GM19351 (cell line): ENCODE data around the gene PDSS2.

Experiments
- ATAC-seq: cut with Tn5 transposase; IDR thresholded peaks from one replicate; pipeline ENCODE4 v1.9.1; 2021; ENCODE audit warnings: mild to moderate bottlenecking, moderate library complexity; ENCODE audit not compliant: unreplicated experiment

PDSS2 gene

DNA sequence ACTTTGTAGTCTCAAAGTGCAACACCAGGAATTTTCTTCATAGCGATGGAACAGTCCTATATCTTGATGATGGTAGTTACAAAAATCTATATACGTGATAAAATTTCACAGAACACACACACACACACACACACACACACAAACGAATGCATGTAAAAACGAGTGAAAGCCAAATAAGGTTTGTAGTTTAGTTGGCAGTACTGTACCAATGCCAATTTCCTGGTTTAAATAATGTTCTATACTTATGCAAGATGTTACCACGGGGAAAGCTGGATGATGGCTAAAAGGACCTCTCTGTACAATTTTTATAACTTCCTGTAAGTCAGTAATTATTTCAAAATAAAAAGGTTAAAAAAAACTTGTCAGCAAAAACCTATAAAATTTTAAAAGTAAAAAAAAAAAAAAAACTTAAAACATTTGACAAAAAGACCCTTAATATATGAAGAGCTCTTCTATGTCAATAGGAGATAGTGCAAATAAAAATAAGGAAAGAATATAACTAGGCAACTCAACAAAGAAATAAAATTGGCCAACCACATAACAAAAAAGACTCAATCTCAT lies 37.6 kb downstream of the PDSS2 start:
- ATAC-seq, result no peak

DNA sequence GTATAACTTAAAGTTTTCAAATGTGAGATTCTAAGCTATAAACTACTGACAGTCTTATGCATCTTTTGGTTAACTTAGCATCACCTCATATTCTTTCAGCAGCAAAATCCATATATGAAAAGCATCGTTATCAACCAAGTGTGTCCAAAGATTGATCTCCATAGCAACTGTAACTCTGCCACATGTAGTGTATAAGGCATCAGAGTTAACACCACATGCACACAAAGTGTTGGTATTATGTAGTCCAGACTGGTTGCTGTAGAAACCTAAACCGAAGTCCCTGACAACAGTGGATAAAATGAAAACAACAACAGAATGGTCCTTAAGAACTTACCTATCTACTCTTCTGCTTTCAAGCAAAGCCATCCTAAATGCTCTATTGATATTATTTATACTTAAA lies 39.6 kb downstream of the PDSS2 start:
- no peak for ATAC-seq

DNA sequence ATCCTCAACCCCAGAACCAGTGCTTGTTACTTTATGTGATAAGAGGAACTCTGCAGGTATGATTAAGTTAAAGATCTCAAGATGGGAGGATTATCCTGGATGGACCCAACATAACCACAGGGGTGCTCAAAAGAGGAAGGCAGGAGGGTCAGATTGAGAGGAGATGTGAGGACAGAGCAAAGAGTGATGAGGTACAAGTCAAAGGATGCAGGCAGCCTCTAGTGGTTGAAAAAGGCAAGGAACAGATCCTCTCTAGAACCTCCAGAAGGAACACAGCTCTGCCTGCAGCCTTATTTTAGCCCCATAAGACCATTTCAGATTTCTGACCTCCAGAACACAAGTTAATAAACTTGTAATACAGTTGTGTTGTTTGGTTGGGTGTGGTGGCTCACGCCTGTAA lies 41.2 kb downstream of the PDSS2 start:
- ATAC-seq, result peak; percentile 50

DNA sequence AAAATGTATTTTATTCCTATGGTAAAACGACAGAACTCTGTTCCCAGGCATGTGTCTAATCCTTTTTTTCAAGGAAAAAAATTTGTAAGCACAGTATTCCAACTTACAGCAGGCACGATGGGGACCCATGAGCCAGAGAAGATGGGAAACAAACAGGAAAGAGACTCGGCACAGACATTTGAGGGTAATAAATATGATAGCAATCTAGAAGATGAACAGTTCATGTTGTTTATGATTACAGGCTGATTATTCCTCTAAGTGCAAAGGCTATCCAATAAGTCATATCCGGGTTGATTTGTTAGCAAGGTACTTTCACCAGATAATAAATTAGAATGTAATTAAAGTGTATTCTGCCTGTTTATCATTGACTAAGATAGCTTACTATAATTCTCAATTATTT lies 43.2 kb downstream of the PDSS2 start:
- no peak for ATAC-seq

DNA sequence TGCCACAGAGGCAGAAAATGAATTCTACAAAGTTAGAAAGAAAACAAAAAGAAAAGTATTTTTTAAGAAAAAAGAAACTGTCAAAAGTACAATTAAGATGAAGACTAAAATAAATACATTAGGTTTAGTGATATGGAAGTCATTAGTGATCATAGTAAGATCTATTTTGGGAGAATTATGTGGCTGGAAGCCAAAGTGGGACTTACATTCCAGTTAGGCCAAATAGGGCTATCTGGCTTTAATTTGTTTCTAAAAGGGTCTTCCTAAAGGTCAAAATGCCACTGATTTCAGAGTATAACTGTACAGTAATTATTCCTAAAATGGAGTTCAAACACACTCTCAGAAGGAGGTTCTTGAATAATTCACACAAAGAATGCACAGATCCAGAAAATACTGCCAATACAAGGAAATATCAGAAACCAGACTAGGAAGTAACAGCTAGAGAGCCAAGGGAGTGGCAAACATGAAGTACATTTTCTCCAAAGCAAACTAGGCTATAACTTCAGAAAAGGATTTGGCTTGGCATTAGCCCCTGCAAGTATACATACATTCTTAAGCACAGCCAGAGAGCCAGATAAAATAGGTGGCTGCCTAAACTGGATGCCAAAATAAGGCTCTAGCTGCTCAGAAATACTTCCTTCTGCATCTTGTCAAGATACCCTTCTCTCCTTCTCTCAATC lies 45.3 kb downstream of the PDSS2 start:
- ATAC-seq, result no peak

DNA sequence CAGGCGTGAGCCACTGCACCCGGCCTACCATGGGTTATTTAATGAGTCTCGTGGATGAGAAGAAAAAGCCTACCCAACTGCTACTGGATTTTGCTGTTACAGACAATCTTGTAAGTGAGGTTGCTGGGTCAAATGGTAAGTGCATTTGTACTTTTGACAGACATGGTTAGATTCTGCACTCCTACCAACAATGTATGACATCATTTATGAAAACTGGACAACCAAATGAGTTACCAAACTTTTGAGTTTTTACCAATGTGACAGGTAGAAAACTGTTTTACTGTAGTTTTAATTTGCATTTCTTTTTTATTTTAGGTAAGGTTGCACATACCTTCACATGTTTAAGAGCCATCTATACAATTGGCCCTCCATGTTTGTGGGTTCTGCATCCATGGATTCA lies 48.2 kb downstream of the PDSS2 start:
- ATAC-seq, result no peak

DNA sequence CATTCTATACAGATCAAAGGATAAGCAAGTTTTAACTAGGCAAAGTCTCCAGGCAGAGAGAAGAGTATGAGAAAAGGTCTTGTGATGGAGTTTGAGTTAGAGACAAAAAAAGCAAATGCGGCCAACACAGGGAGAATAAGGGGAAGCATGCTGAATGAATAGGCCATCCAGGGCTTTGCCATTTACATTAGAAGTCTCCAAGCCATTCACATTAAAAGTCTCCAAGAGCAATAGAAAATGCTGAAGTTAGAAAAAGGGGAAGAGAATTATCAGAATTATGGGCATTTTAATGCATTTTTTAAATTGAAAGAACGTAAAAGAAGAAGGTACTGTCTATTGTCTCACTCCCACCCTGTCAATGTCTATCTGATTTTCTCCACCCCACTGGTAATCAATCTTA lies 49.4 kb downstream of the PDSS2 start:
- no peak for ATAC-seq

DNA sequence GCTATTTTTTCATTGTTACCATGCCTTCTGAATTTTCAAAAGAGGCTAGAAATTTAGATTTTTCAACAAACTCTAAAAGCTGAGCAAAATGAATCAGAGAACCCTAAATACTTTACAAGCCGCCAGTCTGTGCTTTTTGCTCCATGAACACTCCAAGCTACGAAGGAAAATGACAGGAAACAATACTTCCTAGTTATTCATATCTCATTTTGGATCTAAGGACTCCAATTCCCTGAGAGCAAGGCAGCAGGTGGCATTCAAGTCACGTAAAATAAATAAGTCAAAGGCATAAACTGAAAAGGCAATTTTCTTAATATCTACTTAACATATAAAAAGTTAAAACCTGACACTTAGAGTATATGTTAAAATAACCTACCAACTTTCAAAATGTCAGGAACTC lies 50.6 kb downstream of the PDSS2 start:
- no peak for ATAC-seq

DNA sequence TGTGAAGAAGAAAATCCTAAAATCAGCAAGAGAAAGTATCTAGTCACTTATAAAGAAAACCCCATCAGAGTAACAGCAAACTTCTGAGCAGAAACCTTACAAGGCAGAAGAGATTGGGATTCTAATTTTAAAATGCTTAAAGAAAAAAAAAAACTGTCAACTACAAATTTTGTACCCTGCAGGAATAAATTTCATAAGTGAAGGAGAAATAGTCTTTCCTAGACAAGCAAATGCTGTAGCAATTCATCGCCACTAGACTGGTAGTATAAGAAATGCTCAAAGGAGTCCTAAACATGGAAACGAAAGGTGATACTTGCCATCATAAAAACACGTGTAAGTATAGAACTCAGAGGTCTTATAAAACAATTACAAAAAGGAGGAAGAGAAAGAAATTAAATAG lies 54.4 kb downstream of the PDSS2 start:
- ATAC-seq, result no peak

DNA sequence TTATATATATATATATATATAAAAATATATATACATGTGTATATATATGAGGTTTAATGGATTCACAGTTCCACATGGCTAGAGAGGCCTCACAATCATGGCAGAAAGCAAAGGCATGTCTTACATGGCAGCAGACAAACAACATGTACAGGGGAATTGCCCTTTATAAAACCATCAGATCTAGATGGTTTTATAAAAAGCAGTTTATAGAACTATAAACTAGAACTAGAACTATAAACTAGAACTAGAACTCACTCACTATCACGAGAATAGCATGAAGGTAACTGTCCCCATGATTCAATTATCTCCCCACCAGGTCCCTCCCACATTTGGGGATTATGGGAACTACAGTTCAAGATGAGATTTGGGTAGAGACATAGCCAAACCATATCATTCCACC lies 56.8 kb downstream of the PDSS2 start:
- ATAC-seq, result no peak

DNA sequence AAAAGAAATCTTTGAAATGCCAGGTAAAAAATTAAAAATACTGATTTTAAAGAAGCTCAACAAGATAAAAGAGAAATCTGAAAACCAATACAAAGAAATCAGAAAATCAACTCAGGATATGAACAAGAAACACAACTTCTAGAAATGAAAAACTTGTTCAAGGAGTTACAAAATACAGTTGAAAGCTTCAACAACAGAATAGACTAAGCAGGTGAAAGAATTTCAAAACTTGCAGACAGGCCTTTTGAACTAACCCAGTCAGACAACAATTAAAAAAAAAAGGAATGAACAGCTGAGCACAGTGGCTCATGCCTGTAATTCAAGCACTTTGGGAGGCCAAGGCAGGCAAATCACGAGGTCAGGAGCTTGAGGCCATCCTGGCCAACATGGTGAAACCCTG lies 57.8 kb downstream of the PDSS2 start:
- no peak for ATAC-seq

DNA sequence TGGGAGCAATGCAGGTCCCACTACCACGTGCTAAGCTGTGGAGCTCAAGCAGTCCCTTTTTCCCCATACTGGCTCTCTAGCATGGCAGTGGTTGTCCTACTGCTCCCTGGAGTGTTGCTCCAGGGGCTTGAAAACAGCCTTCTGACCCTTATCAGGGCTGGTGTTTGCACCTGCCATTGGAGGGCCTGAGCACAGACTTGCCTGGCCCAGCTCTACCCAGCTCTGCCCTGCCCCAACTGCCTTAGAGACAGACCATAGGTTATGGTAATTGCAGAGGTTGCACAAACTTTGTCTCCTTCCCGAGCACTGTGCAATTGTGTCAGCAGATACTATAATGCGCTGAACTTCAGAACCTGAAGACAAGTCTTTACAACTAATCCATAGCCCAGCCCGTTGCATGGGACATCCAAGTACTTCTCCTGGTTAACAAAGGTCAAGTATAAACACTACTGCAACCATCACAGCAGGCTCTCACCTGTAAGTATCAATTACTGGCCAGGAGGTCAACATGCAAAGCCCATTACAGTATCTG lies 58.7 kb downstream of the PDSS2 start:
- ATAC-seq, result no peak

DNA sequence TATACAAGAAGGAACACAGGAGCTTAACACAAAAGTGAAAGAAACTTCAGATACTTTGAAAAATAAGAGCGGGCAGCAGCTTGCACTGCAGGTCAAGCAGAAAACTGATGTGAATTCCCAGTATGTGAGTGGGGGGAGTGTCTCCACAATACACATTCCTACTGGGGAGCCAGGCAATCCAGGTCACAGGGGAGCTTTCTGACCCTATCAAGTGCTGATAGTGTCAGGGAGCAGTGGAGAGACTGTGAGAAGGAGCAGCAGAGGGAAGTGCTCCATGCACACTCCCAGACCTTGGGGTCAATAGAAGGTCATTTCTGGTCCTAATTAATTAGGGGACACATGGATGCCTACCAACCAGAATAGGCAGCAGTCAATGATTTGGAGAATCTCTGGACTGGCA lies 59.4 kb downstream of the PDSS2 start:
- ATAC-seq, result no peak

DNA sequence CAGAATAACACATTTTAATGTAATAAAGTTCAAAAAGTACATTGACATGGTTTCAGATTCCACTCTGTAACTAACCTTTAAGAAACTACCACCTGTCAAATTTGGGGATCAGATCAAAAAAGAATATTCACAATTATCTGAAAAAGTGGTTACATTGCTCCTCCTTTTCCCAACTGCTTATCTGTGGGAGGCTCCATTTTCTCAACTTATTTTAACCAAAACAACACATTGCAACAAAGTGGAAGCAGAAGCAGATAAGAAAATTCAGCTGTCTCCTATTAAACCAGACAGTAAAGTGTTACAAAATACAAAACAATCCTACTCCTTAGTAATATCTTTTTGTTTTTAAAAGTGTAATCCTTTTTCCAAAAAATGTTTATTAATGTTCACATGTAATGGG lies 61.4 kb downstream of the PDSS2 start:
- ATAC-seq, result no peak

DNA sequence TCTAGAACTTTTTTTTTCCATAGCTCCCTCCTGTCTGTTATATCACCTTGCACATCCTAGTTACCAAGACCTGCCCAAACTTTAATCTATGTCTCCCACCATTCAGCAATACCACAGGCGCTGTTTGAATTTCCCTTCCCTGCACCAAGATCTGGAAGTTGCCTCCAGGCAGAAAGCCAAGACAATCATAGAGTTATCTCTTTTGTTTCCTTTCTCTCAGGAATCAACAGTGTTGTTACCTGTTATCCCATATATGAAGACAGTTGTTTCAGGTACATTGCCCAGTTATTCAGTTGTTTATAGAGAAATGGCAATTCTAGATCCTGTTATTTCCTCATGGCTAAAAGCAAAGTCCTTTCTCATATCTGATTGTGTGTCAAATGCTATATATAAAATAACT lies 63.2 kb downstream of the PDSS2 start:
- no peak for ATAC-seq

DNA sequence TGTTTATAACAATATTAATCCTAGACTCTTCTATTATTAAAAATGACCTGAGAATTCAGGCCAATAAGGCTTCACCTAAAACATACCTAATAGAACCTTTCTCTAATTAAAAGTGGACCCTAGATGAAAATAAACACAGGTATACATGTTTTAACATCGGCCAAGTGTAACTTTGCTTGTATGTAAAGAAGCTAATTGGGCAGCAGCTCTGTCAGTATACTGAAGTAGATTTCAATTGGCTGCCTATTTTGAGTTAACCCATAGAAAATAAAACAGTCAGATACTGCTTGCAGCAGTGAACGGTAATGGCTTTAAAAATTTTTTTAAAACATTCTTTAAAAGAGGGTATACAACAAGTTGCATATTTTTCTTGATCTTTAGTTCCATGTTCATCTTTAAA lies 67.3 kb downstream of the PDSS2 start:
- ATAC-seq, result no peak

DNA sequence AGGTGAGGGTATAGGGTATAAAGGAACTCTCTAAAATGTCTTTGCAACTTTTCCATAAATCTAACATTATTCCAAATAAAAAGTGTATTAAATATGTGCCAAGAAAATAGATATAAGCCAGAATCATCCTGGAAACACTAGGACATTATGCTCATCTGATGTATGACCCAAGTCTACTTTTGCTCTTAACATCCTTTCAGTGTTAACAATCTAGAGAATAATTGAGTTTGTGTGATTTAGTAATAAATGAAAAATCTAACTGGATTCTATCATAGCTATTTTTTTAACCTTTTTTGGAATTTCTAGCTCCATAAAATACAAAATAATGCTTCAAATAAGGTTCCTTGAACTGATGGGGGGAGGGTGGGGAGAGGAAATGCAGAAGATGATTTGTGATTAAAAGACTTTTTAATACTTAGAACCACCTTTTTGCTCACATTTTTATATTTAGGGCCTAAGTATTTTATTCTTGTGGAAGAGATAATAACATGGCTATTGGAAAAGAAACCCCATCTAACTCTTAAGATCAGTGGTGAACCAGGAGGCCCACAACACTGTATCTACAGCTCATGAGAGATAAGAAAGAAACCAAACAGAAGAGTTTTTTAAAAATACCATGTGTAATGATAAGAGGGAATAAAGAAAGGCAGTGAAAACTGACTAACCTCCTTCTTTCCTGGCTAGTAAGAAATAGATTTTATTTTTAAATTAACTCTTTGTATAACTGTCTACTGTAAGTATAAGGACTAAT lies 68.5 kb downstream of the PDSS2 start:
- no peak for ATAC-seq

DNA sequence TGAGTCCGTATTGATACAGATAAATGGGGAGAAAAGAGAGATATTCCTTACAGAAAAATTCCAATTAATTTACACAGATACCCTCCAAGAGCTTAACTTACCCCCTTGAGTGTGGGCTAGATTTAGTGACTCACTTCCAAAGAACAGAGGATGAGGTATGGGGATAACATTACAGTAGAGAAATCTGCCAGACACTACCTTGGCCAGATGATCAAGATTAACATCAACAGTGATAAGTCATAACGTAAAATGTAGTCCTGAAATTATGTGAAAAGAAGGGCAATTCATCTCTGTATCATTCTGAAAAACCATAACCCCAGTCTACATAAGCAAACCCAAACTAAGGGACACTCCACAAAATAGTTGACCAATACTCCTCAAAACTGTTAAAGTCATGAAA lies 69.3 kb downstream of the PDSS2 start:
- no peak for ATAC-seq

DNA sequence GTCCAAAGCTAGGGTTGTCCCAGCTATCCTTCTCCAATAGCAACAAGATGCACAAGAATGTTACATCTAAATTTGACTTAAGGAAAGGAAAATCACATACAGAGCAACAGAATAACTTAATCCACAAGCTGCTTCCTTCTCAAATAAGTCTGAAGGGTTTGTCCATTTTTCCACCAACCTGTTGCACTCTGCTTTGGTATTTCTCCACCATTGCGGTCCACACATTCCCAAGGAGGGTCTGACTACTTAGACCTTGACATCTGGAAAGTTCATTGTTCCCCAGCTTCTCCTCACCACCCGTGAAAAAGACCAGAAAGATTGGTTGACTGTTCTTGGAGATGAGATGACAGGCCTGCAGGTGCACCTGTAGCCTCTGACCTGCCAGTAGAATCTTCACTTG lies 72.5 kb downstream of the PDSS2 start:
- no peak for ATAC-seq

DNA sequence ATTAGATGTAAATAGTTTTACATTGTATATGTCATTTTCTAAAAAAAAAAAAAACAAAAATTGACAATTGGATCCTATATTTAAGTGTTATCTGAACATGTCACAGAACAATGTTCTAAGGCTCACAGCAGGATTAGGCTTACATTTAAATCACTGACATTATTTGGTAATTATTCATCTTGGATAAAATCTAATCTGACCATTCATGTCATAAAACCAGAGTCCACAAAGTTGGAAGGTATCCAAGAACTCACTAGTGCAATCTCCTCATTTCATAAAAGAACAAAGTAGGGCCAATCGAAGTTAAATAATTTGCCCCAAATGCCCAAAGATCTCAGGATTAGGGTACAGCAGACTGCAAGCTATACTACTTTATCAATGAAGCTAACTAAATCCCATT lies 73.0 kb downstream of the PDSS2 start:
- no peak for ATAC-seq

DNA sequence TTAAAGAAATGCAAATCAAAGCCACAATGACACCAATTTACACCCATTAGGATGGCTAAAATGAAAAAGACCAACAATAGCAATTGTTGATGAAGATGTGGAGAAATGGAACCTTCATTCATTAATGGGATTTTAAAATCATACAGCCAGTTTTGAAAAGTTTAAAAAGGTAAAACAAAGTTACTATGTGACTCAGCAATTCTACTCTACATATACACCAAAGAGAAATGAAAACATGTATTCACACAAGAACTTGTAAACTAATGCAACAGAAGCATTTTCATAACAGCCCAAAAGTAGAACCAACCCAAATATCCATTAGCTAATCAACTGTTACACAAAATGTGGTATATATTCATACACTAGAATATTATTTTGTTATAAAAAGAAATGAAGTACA lies 75.7 kb downstream of the PDSS2 start:
- ATAC-seq, result no peak

DNA sequence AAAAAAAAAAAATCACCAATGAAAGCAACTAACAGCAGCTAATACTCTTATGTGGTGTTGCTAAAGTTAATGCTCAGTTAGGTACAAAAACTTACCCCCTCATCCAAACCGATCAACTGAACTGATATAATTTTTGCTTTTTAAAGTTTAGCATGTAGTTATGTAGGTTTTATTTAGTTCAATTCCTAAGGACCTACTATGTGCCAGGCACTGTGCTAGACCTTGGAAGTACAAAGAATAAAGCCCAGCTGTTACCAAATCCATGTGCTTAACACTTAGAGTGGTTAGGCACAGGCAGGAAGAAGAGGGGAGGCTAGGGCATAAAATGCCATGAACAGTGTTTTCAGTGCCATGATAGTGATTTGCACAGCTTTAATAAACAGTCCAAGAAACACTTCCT lies 85.1 kb downstream of the PDSS2 start:
- ATAC-seq, result no peak
